Renal pelvis (tissue), 3 donors: ENCODE results near the gene STXBP2. TPM values are rescaled to one million over a fixed set of nuclear protein-coding genes. Genes with fewer than 3 reads are reported as not detected.

Experiments
- polyA plus RNA-seq, 3 donors: library from polyadenylated mRNA; unstranded; fragments of 120-200 nt; gene quantifications; one replicate each; pipeline ENCODE4 v1.2.1, GENCODE V29; 2013; ENCODE audit not compliant: insufficient read length in 3 of 3

Gene STXBP2
- polyA plus RNA-seq, 3 donors = 61.8 to 89.2 (median 81.4) TPM

Other genes starting within 250 kb of the STXBP2 start
- gene PEX11G, start 148.1 kb upstream of the STXBP2 start, polyA plus RNA-seq = 10 to 100 TPM in 1 of 3 donors, 1 to 10 TPM in 2; 7.0 to 10.8 (median 9.2) TPM
- gene ZNF358, start 121.0 kb upstream of the STXBP2 start, polyA plus RNA-seq = 10 to 100 TPM; 53.7 to 70.8 (median 64.5) TPM
- 10 to 100 TPM; 18.5 to 20.0 (median 19.8) TPM for gene MCOLN1, start 114.5 kb upstream of the STXBP2 start, polyA plus RNA-seq
- gene PNPLA6, start 101.4 kb upstream of the STXBP2 start, polyA plus RNA-seq = 10 to 100 TPM; 42.2 to 46.0 (median 42.8) TPM
- 10 to 100 TPM; 25.0 to 28.6 (median 26.2) TPM for gene CAMSAP3, start 41.2 kb upstream of the STXBP2 start, polyA plus RNA-seq
- gene XAB2, start 7.6 kb upstream of the STXBP2 start, polyA plus RNA-seq = 10 to 100 TPM; 37.5 to 47.5 (median 44.2) TPM
- 100 to 1,000 TPM; 105 to 133 (median 113) TPM for gene PET100, start 7.3 kb upstream of the STXBP2 start, polyA plus RNA-seq
- gene PCP2, start 3.4 kb upstream of the STXBP2 start, polyA plus RNA-seq = 1 to 10 TPM in 2 of 3 donors, under 1 TPM in 1; 0.91 to 2.1 (median 1.0) TPM
- gene RETN, start 31.9 kb downstream of the STXBP2 start, polyA plus RNA-seq = 1 to 10 TPM; 1.3 to 2.2 (median 1.4) TPM
- under 1 TPM; 0.21 to 0.53 (median 0.21) TPM for gene MCEMP1, start 40.0 kb downstream of the STXBP2 start, polyA plus RNA-seq
- 10 to 100 TPM; 60.2 to 81.9 (median 65.1) TPM for gene TRAPPC5, start 43.7 kb downstream of the STXBP2 start, polyA plus RNA-seq
- gene FCER2, start 65.0 kb downstream of the STXBP2 start, polyA plus RNA-seq = under 1 TPM in 2 of 3 donors, not detected in 1; 0.12 to 0.17 TPM
- not detected for gene CLEC4G, start 95.0 kb downstream of the STXBP2 start, polyA plus RNA-seq
- gene CD209, start 110.4 kb downstream of the STXBP2 start, polyA plus RNA-seq = 1 to 10 TPM in 2 of 3 donors, under 1 TPM in 1; 1.00 to 1.9 (median 1.5) TPM
- gene CLEC4M, start 126.1 kb downstream of the STXBP2 start, polyA plus RNA-seq = 1 to 10 TPM; 2.4 to 3.9 (median 3.9) TPM
- gene EVI5L, start 193.1 kb downstream of the STXBP2 start, polyA plus RNA-seq = 10 to 100 TPM; 17.1 to 18.4 (median 18.2) TPM
- 10 to 100 TPM in 1 of 3 donors, 1 to 10 TPM in 2; 9.0 to 10.1 (median 9.6) TPM for gene PRR36, start 237.3 kb downstream of the STXBP2 start, polyA plus RNA-seq